ENCODE data around the gene UNC5B. TPM values are rescaled to one million over a fixed set of nuclear protein-coding genes. Genes with fewer than 3 reads are reported as not detected.

UNC5B gene
- total RNA-seq, 2 experiments from 2014 or later = not detected

DNA sequence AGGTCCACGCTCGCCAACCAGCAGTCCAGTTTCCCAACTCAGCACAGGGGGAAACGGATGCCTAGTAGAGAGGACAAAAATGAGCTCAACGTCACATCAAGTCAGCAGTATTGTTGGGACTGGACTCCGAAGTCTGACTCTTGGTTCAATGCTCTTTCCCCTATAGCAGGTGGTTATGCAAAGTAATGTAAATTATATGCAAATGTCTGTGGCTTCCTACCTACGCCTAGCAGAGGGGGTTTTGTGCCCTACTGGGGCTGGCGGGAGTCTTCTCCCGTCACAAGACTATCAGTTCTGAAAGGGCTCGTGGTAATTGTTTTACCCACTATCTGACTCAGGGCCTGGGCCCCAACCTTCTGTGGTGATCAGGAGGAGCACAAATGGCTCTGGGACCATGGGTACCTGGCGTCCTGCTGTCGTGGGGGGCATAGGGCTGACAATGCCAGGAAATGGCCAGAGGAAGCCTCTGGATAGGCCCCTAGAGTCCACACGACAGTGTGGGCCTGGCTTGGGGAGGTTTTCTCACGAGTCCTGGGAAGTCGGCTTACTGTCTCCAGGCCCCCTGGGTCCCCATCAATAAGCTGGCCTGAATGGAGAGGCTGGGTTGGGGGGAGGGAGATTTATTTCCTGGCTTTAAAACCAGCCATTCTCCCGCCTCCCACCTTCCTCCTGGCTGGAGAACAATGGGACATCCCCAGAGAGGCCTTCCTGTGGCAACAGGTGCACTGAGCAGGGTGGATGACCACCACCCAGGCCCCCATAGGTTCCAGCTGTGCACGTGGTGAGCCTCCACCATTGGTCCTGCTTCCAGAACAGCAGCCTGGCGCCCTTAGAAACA lies 41.8 kb downstream of the UNC5B start:
- ChIA-PET CTCF (no interaction called here), POLR2A (no interaction called here)
- DNase-seq = no peak
- Mint-ChIP-seq H3K36me3 (ENCODE audit: low read depth) (no peaks in the 10 kb centered on the region), H3K27me3 (peaks cover 5% of the 10 kb centered on the region), H3K4me1 (no peaks in the 10 kb centered on the region), H3K4me3 (no peak overlapping the region), H3K27ac (no peak overlapping the region), H3K9me3 (no peaks in the 10 kb centered on the region)

GRCh38 chr10:71254834-71255549 lies 42.6 kb downstream of the UNC5B start:
- DNase-seq = no peak
- no peaks in the 10 kb centered on the region for H3K9me3 Mint-ChIP-seq
- POLR2A ChIA-PET = no interaction called here
- no peak overlapping the region for H3K4me3 Mint-ChIP-seq
- H3K36me3 Mint-ChIP-seq (ENCODE audit: low read depth) = no peaks in the 10 kb centered on the region
- CTCF ChIA-PET = no interaction called here
- no peaks in the 10 kb centered on the region for H3K4me1 Mint-ChIP-seq
- H3K27me3 Mint-ChIP-seq = peaks cover 5% of the 10 kb centered on the region
- H3K27ac Mint-ChIP-seq = no peak overlapping the region

DNA sequence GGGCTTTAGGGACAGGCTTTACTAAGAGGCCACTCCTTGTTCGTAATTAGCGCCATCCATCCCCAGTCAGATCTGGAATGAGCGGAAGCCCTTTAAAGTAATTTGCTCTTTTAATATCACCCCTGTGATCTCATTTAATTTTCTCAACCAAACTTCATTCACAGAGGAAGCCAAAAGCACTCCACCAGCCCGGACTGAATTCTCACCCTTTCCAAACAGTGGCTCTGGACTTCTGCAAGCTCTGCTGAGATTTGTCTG lies 43.1 kb downstream of the UNC5B start:
- POLR2A ChIA-PET = no interaction called here
- Mint-ChIP-seq H3K9me3 (no peaks in the 10 kb centered on the region), H3K27me3 (peaks cover 5% of the 10 kb centered on the region), H3K4me3 (no peak overlapping the region), H3K36me3 (ENCODE audit: low read depth) (no peaks in the 10 kb centered on the region), H3K27ac (no peak overlapping the region), H3K4me1 (no peaks in the 10 kb centered on the region)
- DNase-seq = no peak
- CTCF ChIA-PET = no interaction called here

DNA sequence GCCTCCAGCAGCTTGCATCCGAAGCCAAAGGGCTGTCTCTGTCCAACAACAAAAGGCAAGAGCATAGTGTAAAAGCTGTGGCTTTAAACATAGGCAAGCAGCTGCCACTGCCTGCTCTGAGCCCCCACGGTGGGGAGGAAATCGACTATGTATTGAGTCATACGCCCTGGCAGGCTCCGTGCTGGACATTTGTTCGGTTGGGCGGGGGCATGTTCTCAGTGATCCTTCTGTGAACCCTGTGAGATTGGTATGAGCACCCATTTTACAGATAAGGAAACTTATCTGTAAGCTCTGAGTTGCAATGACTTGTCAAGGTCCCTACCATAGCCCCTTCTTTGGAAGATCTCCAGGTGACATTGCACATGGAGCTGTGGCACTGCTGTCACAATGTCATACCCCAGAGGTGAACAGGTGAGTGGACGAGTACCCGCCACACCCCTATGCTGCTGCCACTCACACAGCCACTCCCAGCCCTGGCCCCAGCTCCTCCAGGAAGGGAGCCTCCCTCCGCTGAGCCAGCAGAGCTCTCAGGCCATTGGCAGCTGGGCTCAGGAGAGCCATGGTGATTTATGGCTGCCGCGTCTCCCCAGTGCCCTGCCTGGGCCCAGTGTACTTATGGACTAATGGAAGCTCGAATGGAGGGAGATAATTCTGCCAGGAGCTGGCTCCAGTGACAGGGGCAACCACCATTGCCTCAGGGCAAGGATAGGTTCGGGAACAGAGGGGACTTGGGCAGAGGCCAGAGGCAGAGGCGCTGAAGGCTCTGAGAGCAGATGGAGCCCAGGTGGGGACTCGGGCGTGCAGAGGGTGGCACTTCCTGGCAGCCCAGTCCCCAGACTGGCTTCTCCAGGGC lies 43.7 kb downstream of the UNC5B start:
- no peaks in the 10 kb centered on the region for H3K4me1 Mint-ChIP-seq
- H3K9me3 Mint-ChIP-seq = no peaks in the 10 kb centered on the region
- ChIA-PET CTCF (no interaction called here), POLR2A (no interaction called here)
- H3K4me3 Mint-ChIP-seq = no peak overlapping the region
- no peaks in the 10 kb centered on the region for H3K36me3 Mint-ChIP-seq (ENCODE audit: low read depth)
- H3K27me3 Mint-ChIP-seq = peaks cover 5% of the 10 kb centered on the region
- no peak for DNase-seq
- H3K27ac Mint-ChIP-seq = no peak overlapping the region

GRCh38 chr10:71256661-71257318 lies 44.4 kb downstream of the UNC5B start:
- Mint-ChIP-seq H3K9me3 (no peaks in the 10 kb centered on the region), H3K4me1 (no peaks in the 10 kb centered on the region), H3K27ac (no peak overlapping the region), H3K36me3 (ENCODE audit: low read depth) (no peaks in the 10 kb centered on the region), H3K27me3 (peaks cover 5% of the 10 kb centered on the region), H3K4me3 (no peak overlapping the region)
- CTCF ChIA-PET = no interaction called here
- POLR2A ChIA-PET = no interaction called here
- no peak for DNase-seq

GRCh38 chr10:71257319-71257997 lies 45.1 kb downstream of the UNC5B start:
- Mint-ChIP-seq H3K27me3 (peaks cover 5% of the 10 kb centered on the region), H3K27ac (no peak overlapping the region), H3K36me3 (ENCODE audit: low read depth) (no peaks in the 10 kb centered on the region), H3K4me3 (no peak overlapping the region), H3K4me1 (no peaks in the 10 kb centered on the region), H3K9me3 (no peaks in the 10 kb centered on the region)
- ChIA-PET CTCF (no interaction called here), POLR2A (no interaction called here)
- no peak for DNase-seq

GRCh38 chr10:71258046-71258445 lies 45.7 kb downstream of the UNC5B start:
- Mint-ChIP-seq H3K4me1 (no peaks in the 10 kb centered on the region), H3K36me3 (ENCODE audit: low read depth) (no peaks in the 10 kb centered on the region), H3K4me3 (no peak overlapping the region), H3K27me3 (peaks cover 5% of the 10 kb centered on the region), H3K9me3 (no peaks in the 10 kb centered on the region), H3K27ac (no peak overlapping the region)
- ChIA-PET POLR2A (no interaction called here), CTCF (interaction anchor here (1.1 kb wide), 1 partner anchor 13 kb away, joined by 3 read pairs; no protein-coding TSS in a partner anchor)
- DNase-seq = no peak

DNA sequence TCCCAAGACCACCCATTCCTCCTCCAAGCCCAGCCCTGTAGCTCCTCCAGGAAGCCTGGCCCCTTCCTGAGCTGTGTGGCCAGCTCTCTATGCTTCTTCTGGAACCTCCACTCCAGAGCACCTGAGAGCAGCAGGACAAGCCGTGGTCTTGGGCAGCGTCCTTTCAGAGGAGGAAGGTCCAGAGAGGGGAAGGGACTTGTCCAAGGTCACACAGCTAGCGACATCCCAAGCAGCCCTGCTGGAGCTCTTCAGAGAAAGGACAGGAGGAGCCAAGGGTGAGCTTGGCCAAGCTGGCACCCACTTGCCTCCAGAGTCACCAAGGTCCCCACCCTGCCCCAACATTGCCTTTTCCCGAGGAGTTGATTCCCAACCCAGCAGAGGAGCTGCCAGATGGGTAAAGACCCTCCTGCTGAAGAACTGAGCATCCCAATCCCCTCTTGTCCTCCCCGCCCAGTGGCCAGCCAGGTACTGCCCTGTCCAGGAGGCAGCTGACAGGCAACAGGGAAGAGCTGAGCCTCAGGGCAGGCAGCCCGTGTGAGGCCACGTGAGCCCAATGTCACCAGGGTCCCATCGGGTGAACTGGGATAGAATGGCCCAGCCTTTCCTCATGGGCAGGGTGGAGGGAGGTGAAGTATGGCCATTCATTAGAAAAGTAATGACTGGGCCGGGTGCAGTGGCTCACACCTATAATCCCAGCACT lies 46.2 kb downstream of the UNC5B start:
- Mint-ChIP-seq H3K27me3 (peaks cover 5% of the 10 kb centered on the region), H3K27ac (no peak overlapping the region), H3K36me3 (ENCODE audit: low read depth) (no peaks in the 10 kb centered on the region), H3K4me1 (no peaks in the 10 kb centered on the region), H3K4me3 (no peak overlapping the region), H3K9me3 (no peaks in the 10 kb centered on the region)
- no peak for DNase-seq
- ChIA-PET POLR2A (no interaction called here), CTCF (interaction anchor here (1.1 to 1.2 kb wide), 2 partner anchors 11 to 12 kb away, joined by 3 to 4 read pairs; no protein-coding TSS in a partner anchor)

- no peaks in the 10 kb centered on the region for H3K4me1 Mint-ChIP-seq
- no peaks in the 10 kb centered on the region for H3K36me3 Mint-ChIP-seq (ENCODE audit: low read depth)
- no peak overlapping the region for H3K27ac Mint-ChIP-seq
- H3K9me3 Mint-ChIP-seq = no peaks in the 10 kb centered on the region
- no peak overlapping the region for H3K4me3 Mint-ChIP-seq
- no peak for DNase-seq
- ChIA-PET POLR2A (no interaction called here), CTCF (interaction anchor here (1.2 kb wide), 1 partner anchor 11 kb away, joined by 4 read pairs; no protein-coding TSS in a partner anchor)
- H3K27me3 Mint-ChIP-seq = peaks cover 5% of the 10 kb centered on the region
Measured at GRCh38 chr10:71259282-71259681, 46.9 kb downstream of the UNC5B start.

- DNase-seq = no peak
- H3K9me3 Mint-ChIP-seq = no peaks in the 10 kb centered on the region
- H3K4me3 Mint-ChIP-seq = no peak overlapping the region
- no peaks in the 10 kb centered on the region for H3K4me1 Mint-ChIP-seq
- CTCF ChIA-PET = interaction anchor here (1.2 kb wide), 1 partner anchor 10 kb away, joined by 4 read pairs; no protein-coding TSS in a partner anchor
- no peaks in the 10 kb centered on the region for H3K36me3 Mint-ChIP-seq (ENCODE audit: low read depth)
- H3K27me3 Mint-ChIP-seq = peaks cover 5% of the 10 kb centered on the region
- POLR2A ChIA-PET = no interaction called here
- no peak overlapping the region for H3K27ac Mint-ChIP-seq
Measured at GRCh38 chr10:71259815-71260501, 47.6 kb downstream of the UNC5B start.

DNA sequence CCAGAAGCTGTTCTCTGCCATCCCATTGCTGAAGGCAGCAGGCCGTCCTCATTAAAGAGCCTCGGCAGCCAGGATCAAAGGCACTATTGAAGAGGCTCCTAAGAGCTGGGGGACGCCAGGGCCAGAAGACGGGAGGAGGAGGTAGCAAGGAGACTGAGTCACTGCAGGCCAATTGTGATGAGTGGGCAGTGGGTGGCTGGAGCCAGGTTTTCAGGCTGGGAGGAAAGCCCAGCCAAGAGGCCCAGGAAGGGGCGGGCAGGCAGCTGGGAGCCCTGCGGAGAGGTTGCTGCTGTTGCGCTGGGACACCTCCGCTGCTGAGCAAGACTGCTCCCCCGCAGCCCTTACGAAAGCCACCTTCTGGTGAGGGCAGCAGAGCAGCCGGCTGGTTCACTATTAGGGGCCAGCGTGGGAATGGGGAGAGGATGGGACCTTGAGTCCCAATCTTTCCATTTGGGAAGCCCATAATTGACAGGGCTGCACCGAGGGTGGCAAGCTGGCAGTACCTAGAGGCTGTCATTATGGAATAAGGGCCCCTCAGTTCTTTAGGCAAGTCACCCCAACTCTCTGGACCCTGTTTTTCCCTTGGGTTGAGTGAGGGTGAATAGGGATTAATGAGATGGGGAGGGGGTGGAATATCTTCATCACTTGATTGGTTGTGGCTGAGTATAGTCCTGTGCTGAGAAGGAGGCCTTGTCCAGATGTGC lies 48.4 kb downstream of the UNC5B start:
- peaks cover 5% of the 10 kb centered on the region for H3K27me3 Mint-ChIP-seq
- H3K27ac Mint-ChIP-seq = no peak overlapping the region
- no peaks in the 10 kb centered on the region for H3K4me1 Mint-ChIP-seq

More for the DNA sequence above, 48.4 kb downstream of the UNC5B start:
- Mint-ChIP-seq H3K36me3 (ENCODE audit: low read depth) (no peaks in the 10 kb centered on the region), H3K9me3 (no peaks in the 10 kb centered on the region), H3K4me3 (no peak overlapping the region)
- ChIA-PET CTCF (no interaction called here), POLR2A (no interaction called here)
- no peak for DNase-seq
